HCT116 (cell line): ENCODE measurements around the gene MED19. TPM values are rescaled to one million over a fixed set of nuclear protein-coding genes. Genes with fewer than 3 reads are reported as not detected.

ENCODE experiments used
- ATAC-seq: fragments of 200-7000 bp; cut with Tn5 transposase; 2 replicates; pipeline ENCODE4 v1.9.1; 2020; ENCODE audit warnings: mild to moderate bottlenecking, moderate library complexity
- BruUV-seq: library from RNA; stranded (reverse); fragments of 400-500 nt; replicated peaks from 2 replicates; lab custom pipeline; 2021; lab: Mats Ljungman, UMichigan
- CTCF ChIA-PET: fragments of 300-600 bp; sonication (Branson Sonifier 250); formaldehyde crosslinking; loops from one replicate; lab custom pipeline; 2021; ENCODE audit warnings: antibody characterized with exemption; lab: Charles Lee
- POLR2A ChIA-PET: fragments of 300-600, 350-600 bp; sonication (Branson Sonifier 250); formaldehyde crosslinking; loops from one replicate; lab custom pipeline; 2021; ENCODE audit warnings: antibody characterized with exemption; lab: Charles Lee
- RAD21 ChIA-PET, 2 experiments: fragments of 300-600 bp; sonication (Branson Sonifier 250); formaldehyde crosslinking; loops; one replicate each; lab custom pipeline; 2023; ENCODE audit warnings: low total read pairs in 2 of 2; ENCODE audit not compliant: uncharacterized antibody in 2 of 2, unreplicated experiment in 2 of 2, low non-redundant PET in 1 of 2; lab: Charles Lee
- DNase-seq: peaks from one replicate; pipeline ENCODE4 v3.0.0-alpha.2; 2010; ENCODE audit warnings: low read depth, low spot score
- H2AFZ ChIP-seq: fragments of 200-600 bp; shearing (Covaris generic), sonication (generic); 2 replicates; pipeline ENCODE4 v1.6.1; 2017; ENCODE audit warnings: low read depth, mixed run types, mixed read lengths, antibody characterized with exemption, low read length; ENCODE audit not compliant: poor library complexity, severe bottlenecking
- H3K27ac ChIP-seq: 2 replicates; pipeline ENCODE4 v1.5.1; 2012; ENCODE audit warnings: low read depth, low read length
- H3K27me3 ChIP-seq: fragments of 200-600 bp; sonication (generic); 2 replicates; pipeline ENCODE4 v1.6.1; 2016; ENCODE audit warnings: mixed run types, low read length, mixed read lengths; ENCODE audit not compliant: insufficient read depth
- H3K36me3 ChIP-seq, 2 experiments: fragments of 200-500 bp in 1 of 2; fragments of 200-600 bp in 1 of 2; sonication (Bioruptor generic) in 1 of 2; sonication (generic) in 1 of 2; 2 replicates each; pipeline versions ENCODE4 v1.5.1 to v1.6.1; 2014 to 2016; ENCODE audit warnings: low read length in 2 of 2, inconsistent platforms in 1 of 2, mixed read lengths in 1 of 2, mixed run types in 1 of 2; ENCODE audit not compliant: insufficient read depth in 2 of 2, control insufficient read depth in 1 of 2
- H3K4me1 ChIP-seq, 2 experiments: fragments of 200-600 bp in 1 of 2; sonication (generic) in 1 of 2; 2 replicates each; pipeline versions ENCODE4 v1.5.1 to v1.6.1; 2012 to 2017; ENCODE audit warnings: low read length in 2 of 2, inconsistent platforms in 1 of 2, mild to moderate bottlenecking in 1 of 2, mixed read lengths in 1 of 2, mixed run types in 1 of 2, moderate library complexity in 1 of 2; ENCODE audit not compliant: insufficient read depth in 2 of 2, control insufficient read depth in 1 of 2
- H3K4me2 ChIP-seq: fragments of 200-600 bp; sonication (generic); 2 replicates; pipeline ENCODE4 v1.6.1; 2017; ENCODE audit warnings: mixed run types, low read length, mixed read lengths
- H3K4me3 ChIP-seq, 2 experiments: fragments of 200-600 bp in 1 of 2; sonication (generic) in 1 of 2; replicated peaks in 1 of 2; 2 replicates each; pipeline ENCODE4 v1.5.1; 2011 to 2016; ENCODE audit warnings: low read length in 2 of 2, control low read depth in 1 of 2, low read depth in 1 of 2, mild to moderate bottlenecking in 1 of 2, mixed read lengths in 1 of 2, mixed run types in 1 of 2
- H3K79me2 ChIP-seq: fragments of 200-600 bp; sonication (generic); 2 replicates; pipeline ENCODE4 v1.6.1; 2017; ENCODE audit warnings: mild to moderate bottlenecking, mixed run types, low read length, moderate library complexity, mixed read lengths; ENCODE audit not compliant: insufficient read depth
- H3K9ac ChIP-seq: fragments of 200-600 bp; sonication (generic); 2 replicates; pipeline ENCODE4 v1.6.1; 2016; ENCODE audit warnings: low read length, mixed read lengths
- H3K9me2 ChIP-seq: fragments of 200-600 bp; sonication (generic), shearing (Covaris generic); 2 replicates; pipeline ENCODE4 v1.6.1; 2017; ENCODE audit warnings: mixed run types, mild to moderate bottlenecking, moderate library complexity; ENCODE audit not compliant: insufficient read depth
- H3K9me3 ChIP-seq, 2 experiments: fragments of 200-500 bp in 1 of 2; fragments of 200-600 bp in 1 of 2; sonication (Bioruptor generic) in 1 of 2; sonication (generic) in 1 of 2; 2 replicates each; pipeline ENCODE4 v1.6.1; 2014 to 2017; ENCODE audit warnings: low read length in 2 of 2, mixed read lengths in 2 of 2, inconsistent platforms in 1 of 2, low read depth in 1 of 2, mild to moderate bottlenecking in 1 of 2, mixed run types in 1 of 2, moderate library complexity in 1 of 2; ENCODE audit not compliant: control insufficient read depth in 1 of 2, insufficient read depth in 1 of 2
- H4K20me1 ChIP-seq: fragments of 200-600 bp; sonication (generic), shearing (Covaris generic); 2 replicates; pipeline ENCODE4 v1.6.1; 2017; ENCODE audit warnings: mixed run types, mild to moderate bottlenecking, moderate library complexity; ENCODE audit not compliant: insufficient read depth
- EGR1 ChIP-seq: IDR thresholded peaks from 2 replicates; pipeline ENCODE4 v1.6.1; 2012; ENCODE audit warnings: low read depth
- ELF1 ChIP-seq: IDR thresholded peaks from 2 replicates; pipeline ENCODE4 v1.6.1; 2012; ENCODE audit warnings: low read depth, borderline replicate concordance
- EZH2 ChIP-seq: fragments of 200-600 bp; sonication (generic); IDR thresholded peaks from 2 replicates; pipeline ENCODE4 v1.6.1; 2017; ENCODE audit warnings: antibody characterized with exemption, mixed run types
- FOSL1 ChIP-seq: IDR thresholded peaks from 2 replicates; pipeline ENCODE4 v1.6.1; 2012; ENCODE audit warnings: low read depth
- POLR2AphosphoS5 ChIP-seq: IDR thresholded peaks from 2 replicates; pipeline ENCODE4 v1.6.1; 2011; ENCODE audit warnings: mild to moderate bottlenecking, low read depth, low read length, moderate library complexity
- RAD21 ChIP-seq: IDR thresholded peaks from 2 replicates; pipeline ENCODE4 v1.6.1; 2012; ENCODE audit warnings: low read depth, mild to moderate bottlenecking
- REST ChIP-seq: IDR thresholded peaks from 2 replicates; pipeline ENCODE4 v1.6.1; 2012; ENCODE audit warnings: low read depth
- SP1 ChIP-seq: IDR thresholded peaks from 2 replicates; pipeline ENCODE4 v1.6.1; 2012; ENCODE audit warnings: low read depth
- intact Hi-C: fragments of 100-400 bp; cut with micrococcal nuclease; formaldehyde crosslinking; loops from 2 replicates; pipeline ENCODE4 v1.10.0; 2022
- total RNA-seq: library from RNA; stranded (reverse); gene quantifications from one replicate; pipeline ENCODE4 v1.2.1, GENCODE V29; 2021; ENCODE audit not compliant: unreplicated experiment

Gene MED19
- total RNA-seq, 1 experiment from 2014 or later, result 18.0 TPM

DNA sequence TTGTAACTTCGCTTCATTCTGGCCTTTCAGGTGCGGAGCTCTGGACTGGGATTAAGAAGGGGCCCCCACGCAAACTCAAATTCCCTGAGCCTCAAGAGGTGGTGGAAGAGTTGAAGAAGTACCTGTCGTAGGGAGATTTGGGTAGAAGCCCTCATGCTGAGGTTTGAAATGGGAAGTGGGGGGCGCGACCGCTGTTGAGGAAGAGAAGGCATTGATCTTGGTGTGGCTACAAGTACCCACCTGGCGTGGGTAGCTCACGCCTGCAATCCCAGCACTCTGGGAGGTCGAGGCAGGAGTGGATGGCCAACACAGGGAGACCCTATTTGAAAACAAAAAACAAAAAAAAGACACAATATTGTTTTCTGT is 30.1 kb upstream of the MED19 start:
- POLR2A ChIA-PET, result interaction anchor here (1.1 to 1.5 kb wide), 6 partner anchors 10 to 58 kb away, joined by 3 to 10 read pairs (median 6); partner anchors contain the start of genes BTBD18, MED19 and TMX2
- Histone ChIP-seq H3K27me3 (no peaks in the 10 kb centered on the region), H3K36me3 (peaks cover 18 to 49% of the 10 kb centered on the region in 2 experiments), H2AFZ (no peak overlapping the region), H3K9me2 (no peaks in the 10 kb centered on the region), H3K4me1 (peaks cover 0 to 17% of the 10 kb centered on the region in 2 experiments; a peak in 2 of 4 replicates), H3K9me3 (no peaks in the 10 kb centered on the region), H3K9ac (peak overlapping the region; percentile 96), H4K20me1 (no peaks in the 10 kb centered on the region), H3K4me2 (peak overlapping the region; percentile 82), H3K27ac (peak overlapping the region; percentile 76), H3K4me3 (peak overlapping the region; percentile 95 to 97), H3K79me2 (peaks cover 43% of the 10 kb centered on the region)
- ATAC-seq (no peak), DNase-seq (no peak)
- intact Hi-C loops, result loop anchor here (5.0 kb wide), 1 partner anchor 770 kb away; no protein-coding TSS in a partner anchor
- CTCF ChIA-PET, result interaction anchor here (0.6 to 1.7 kb wide), 4 partner anchors 10 to 761 kb away, joined by 3 to 13 read pairs (median 4); partner anchors contain the start of gene BTBD18
- RAD21 ChIA-PET, result interaction anchor here in 1 of 2 experiments (1.3 kb wide), 1 partner anchor 59 kb away, joined by 3 read pairs; no protein-coding TSS in a partner anchor
- BruUV-seq, result TSS peak; percentile 62
- TF ChIP-seq RAD21 (no peak), REST (no peak), EZH2 (no peak), POLR2AphosphoS5 (no peak), FOSL1 (no peak), EGR1 (no peak), ELF1 (no peak), SP1 (no peak)
